Skeletal muscle cell (primary cell): ENCODE measurements around the gene RFX8.
A peak's percentile ranks its signal among the peaks of the same experiment; 100 is the strongest.

Experiments
- DNase-seq: peaks from one replicate; pipeline ENCODE4 v3.0.0-alpha.2; 2010; ENCODE audit warnings: low read depth
- H3K4me3 ChIP-seq: 2 replicates; pipeline ENCODE4 v1.5.1; 2011; ENCODE audit warnings: low read depth, mild to moderate bottlenecking, control low read depth, low read length, moderate library complexity

RFX8 gene

DNA sequence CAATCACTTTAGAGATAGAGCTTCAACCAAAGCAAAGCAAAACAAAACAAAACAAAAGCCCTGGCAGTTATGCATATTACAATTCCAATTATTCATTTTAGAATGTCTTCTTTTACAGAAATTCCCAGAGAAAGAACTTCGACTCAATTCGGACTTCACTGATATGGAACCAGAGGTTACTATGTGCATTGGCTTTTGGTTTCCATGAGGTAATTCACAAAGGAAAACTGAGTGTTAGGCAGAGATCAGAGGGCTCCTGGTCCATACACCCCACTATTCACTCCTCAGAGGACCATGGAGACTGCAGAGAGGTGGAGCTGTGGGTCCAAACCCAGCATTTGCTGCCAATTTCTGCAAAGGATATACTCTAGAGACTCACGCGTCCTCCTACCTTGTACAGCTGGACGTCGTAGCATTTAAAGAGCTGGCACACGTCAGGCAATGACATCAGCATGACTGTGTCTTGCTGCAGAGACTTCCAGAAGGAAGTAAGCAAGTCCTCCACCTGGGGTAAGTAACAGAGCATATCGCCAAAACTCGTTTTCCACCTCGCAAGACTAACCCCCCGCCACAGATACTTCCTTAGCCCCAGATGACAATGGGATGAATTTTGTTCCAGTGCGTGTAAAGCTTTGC is 56.3 kb downstream of the RFX8 start:
- DNase-seq, result no peak
- H3K4me3 ChIP-seq, result no peak overlapping the region

DNA sequence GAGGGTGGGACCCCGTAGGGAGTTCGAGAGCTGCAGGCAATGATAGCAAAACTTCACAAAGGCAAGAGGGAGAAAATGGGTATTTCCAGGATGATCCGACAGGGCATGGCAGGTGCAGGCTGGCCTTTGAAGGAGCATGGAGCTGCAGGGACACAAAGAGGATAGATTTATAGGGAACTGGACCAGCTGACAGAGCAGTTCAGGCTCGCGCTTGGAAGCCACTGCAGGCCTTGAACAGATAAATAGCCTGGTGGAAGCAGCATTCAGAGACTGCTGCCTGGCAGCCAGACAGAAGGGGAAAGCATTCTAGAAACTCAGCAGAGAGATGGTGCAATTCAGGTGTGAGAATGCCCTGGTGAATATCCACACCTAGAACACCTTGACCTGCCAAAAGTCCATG is 58.3 kb downstream of the RFX8 start:
- no peak for DNase-seq
- no peak overlapping the region for H3K4me3 ChIP-seq

DNA sequence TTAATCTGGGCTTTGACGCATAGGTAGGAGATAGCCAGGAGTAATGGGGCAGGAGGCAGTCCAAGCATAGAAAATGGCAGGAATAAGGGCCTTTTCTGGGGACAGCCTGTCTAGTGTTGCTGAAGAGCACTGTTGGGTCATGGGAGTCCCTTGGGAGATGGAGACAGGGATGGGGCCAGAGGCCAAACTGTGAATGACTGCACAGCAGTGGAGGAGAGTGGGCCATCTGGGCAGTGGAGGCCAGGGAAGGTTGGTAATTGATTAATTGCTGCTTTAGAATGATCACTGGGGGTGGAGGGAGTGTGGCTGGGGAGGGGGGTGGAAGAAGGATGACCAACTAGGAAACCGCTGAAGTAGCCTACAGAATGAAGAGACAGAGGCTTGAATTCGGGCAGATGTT is 59.0 kb downstream of the RFX8 start:
- no peak for DNase-seq
- no peak overlapping the region for H3K4me3 ChIP-seq

DNA sequence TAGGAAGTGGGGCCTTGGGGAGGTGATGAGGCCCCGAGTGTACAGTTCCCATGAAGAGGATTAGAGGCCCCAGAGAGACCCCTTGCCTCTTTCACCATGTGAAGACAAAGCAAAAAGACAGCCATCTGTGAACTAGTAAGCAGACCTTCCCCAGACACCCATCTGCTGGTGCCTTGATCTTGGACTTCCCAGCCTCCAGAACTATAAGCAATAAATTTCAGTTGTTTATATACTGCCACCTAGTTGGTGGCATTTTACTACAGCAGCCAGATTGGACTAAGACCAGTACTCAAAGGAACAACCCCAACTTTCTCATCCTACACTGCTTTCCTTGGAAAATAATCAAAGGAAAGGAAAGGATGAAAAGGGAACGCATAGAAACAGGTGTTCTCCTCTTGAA is 59.7 kb downstream of the RFX8 start:
- no peak for DNase-seq
- H3K4me3 ChIP-seq, result no peak overlapping the region

DNA sequence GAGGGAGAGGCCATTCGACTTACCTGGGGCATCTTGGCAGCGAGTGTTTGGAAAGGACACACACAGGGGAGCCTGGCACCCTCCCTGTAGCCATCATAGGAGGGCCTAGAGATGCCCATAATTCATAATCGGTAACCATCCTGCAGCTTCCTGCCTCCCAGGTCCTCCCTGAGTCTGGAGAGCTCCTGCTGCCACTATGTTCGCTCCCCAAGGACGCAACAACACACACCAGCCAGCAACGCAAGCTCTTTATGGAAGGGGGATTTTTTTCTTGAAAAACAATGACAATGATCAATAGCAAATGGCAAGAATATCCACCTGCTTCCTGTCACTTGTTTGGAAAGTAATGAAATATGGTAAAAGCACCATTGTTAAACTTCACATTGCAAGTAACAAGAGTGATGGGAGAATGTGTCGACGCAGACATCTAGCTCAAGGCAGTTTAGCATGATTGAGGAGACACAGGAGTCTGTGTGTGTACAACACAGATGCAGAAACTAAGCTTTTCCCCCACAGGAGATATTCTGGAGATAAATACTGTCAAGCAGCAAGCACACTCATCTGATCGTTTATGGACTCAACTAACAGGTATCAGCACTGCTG is 62.7 kb downstream of the RFX8 start:
- DNase-seq, result no peak

DNA sequence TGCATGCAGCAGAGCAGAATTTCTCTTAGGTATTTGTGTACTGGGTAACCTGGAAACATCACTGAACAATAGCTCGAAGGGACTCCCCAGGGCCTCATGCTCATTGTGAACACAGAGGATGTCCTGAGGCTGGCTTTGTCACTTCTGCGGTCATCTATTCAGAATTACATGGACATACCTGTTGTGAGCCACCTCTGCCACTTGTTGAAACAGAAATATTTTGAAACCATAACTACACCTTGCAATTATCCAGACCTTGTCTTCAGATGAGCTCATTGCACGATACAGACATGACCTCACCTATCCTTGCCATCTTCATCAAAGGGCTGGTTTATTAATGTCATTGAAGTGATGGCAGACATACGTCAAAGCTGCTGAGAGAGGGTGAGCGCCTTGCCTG is 64.2 kb downstream of the RFX8 start:
- H3K4me3 ChIP-seq, result no peak overlapping the region
- no peak for DNase-seq

More for the DNA sequence above, 62.7 kb downstream of the RFX8 start:
- no peak overlapping the region for H3K4me3 ChIP-seq

DNA sequence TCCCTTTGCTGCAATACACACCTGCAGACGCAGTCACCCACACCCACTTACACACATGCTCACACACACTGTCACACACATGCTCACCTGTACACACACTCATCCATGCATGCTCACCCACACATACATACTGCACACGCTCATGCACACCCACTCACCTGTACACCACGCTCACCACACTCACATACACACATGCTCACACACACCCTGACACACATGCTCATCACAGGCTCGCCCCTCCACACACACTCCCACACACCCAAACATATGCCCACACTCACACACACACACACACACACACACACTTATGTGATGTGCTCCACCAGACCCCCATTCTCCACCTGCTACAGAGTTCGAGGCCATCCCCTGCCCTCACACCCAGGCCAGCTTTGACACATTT is 64.8 kb downstream of the RFX8 start:
- no peak for DNase-seq
- no peak overlapping the region for H3K4me3 ChIP-seq

DNA sequence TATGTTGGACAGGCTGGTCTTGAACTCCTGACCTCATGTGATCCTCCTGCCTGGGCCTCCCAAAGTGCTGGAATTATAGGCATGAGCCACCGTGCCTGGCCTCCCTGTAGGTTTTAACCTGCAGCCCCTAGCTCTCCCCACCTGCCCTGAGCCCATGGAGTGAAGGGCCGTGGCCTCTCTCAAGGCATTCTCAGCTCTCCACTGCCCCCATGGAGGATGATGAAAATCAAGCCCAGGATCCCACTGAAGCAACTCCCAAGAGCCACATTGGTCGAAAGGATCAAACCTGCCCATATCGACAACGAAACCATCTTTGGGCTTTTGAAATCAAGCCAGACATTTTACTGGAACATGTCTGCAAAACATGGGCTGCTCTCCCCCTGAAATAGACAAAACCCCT is 65.2 kb downstream of the RFX8 start:
- DNase-seq, result no peak
- H3K4me3 ChIP-seq, result no peak overlapping the region

DNA sequence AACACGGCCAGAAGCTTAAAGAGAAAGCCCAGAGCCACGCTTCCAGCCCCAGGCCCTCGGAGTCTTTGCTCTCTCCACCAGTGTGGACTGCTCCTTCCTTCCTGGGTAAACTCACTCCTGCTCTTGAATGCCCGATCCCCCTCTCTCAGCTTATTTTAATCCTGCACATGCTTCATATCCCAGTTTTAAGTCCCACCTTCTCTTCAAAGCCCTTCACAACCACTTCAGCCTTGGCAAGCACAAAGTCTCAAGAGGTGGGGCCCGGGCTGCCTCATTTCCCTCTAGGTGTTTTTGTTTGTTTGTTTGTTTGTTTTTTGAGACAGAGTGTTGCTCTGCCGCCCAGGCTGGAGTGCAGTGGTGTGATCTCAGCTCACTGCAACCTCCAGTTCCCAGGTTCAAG is 66.0 kb downstream of the RFX8 start:
- no peak overlapping the region for H3K4me3 ChIP-seq
- DNase-seq, result no peak

DNA sequence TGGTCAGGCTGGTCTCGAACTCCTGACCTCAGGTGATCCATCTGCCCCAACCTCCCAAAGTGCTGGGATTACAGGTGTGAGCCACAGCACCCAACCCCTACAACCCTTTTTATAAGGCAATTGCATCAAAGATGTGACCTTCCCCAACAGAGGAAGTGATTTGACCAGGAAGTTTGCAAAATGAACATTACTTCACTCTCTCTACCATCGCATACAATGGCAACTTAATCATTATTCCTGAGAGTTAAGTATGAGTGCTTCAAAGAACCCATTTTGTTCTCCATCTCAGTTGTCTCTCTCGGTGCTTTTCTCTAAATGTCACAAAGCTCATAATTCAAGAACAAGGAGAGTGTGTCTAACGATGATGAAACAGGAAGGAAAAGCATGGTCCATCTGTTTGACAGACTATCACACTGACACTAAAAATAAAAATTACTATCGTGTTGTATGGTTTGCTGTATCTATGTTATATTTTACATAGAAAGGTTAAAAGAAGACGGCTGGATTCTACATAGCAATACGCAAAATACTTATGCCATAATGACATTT is 69.5 kb downstream of the RFX8 start:
- no peak overlapping the region for H3K4me3 ChIP-seq
- DNase-seq, result no peak

DNA sequence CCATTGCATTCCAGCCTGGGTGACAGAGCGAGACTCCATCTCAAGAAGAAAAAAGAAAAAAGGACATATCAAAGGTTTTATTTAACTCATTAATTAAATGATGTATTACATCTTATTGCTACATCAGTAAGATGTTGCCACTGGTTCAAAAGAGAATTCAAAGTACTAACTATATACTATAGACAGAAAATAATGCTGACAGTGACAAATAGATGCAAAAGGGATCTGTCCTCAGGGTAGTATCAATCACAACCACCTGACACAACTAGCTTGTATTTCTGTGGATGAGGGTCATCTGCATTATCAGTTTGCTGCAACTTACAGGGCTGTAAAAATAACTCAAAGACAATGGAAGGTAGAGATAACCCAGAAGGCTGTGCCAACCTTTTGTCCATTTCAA is 71.2 kb downstream of the RFX8 start:
- no peak overlapping the region for H3K4me3 ChIP-seq
- no peak for DNase-seq

DNA sequence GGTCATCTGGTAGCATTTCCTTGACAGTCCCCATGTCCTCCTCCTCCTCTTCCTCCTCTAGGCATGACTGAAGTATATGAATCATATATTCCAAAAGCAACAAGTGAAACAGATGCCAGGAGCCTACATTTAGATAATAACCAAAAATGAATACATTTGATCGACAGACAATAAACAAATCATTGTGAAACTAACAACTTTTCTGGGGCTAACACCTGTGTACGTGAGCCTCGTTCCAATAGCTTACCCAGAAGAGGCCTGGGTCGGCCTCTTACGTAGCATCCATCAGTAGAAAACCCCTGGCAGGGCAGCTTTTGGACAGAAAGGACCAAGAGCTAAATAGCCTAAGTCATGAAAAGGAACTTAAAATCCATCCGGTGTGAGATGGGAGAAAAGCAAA is 72.3 kb downstream of the RFX8 start:
- H3K4me3 ChIP-seq, result no peak overlapping the region
- DNase-seq, result no peak

DNA sequence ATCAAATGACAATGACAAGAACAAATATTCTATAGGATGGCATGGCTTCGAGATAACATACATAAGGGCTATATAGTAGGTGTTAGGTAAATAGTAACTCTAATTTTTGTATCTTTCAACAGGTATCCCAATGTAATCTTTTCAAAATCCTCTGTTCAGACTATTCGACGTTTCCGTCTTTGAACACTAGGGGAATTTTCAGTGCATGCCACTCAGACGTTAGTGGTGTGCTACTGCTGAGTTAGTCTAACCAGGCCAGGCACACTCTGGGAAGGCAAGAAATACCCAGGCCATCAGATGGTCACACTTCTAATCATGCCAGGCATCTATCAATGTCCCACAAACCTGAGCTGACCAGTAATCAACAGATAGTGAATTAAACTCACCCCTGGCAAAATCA is 73.0 kb downstream of the RFX8 start:
- no peak for DNase-seq
- H3K4me3 ChIP-seq, result no peak overlapping the region

DNA sequence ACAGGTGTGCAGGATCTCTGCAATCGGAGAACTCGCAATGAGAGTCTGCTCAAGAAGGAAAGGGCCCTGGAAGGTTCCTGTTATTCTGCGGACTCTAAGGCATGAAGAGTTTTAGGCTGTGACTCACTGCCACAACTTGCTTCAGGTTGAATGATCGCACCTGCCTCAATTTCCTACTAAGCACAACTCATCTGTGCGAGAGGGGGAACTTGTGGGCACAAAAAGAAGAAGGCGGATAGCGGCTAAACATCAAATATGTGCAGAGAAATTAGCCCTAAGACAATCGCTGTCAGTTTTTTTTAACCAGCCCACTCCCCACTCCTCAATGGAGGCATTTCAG is 73.6 kb downstream of the RFX8 start:
- DNase-seq, result no peak
- no peak overlapping the region for H3K4me3 ChIP-seq

DNA sequence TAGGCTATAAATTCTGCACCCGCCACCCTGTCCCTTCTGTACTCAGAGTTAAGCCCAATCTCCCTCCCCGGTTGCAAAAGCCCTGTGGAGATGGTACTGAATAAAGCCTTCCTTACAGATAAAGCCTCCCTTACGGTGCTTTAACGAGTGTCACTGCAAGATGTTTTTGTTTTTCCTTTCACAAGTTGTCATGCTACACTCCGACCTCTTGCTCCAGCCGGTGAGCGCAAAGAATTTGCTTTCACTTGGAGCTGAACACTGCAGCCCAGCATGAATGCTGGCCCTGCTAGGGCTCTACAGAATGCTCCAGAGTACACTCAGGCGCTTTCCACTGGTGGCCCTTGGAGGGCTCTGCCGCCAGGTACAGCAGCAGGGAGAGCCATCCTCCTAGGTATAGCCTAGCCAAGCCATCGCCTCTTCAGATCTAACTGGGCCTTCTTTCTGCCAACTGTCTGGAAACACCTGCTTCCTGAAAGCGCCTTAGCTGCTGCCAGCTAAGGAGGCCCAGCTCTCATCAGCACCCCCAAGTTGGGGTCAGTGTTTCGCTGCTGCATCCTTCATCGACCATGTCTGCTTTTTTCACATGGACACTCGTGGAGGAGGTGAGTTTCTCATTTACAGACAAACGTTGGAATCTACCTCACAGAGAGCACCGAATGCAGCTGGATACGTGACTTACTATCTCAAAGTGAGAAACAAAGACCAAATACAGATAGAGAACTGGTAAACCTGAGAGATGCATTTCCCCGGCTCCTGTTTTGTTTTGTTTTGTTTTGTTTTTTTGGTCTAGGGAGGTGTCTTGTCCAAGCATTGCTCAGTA is 74.2 kb downstream of the RFX8 start:
- no peak overlapping the region for H3K4me3 ChIP-seq
- no peak for DNase-seq

DNA sequence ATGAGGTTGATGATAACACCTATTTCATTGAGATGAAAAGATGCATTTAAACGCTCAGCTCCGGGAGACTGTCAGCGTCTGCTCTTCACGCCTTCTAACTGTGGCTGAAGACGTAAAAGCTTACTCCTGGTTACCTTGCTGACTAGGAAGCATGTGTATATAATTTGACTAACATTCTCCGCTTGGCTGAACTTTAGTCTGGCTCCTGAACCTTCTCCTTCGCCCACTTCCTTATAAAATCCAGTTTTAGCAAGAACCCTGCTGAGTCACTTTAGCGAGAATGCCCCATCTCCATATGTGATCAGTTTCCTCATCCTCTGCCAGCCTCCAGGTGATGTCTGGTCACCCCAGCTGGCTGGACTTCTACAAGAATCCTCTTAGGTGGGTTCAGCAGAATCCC is 74.9 kb downstream of the RFX8 start:
- H3K4me3 ChIP-seq, result no peak overlapping the region
- DNase-seq, result no peak

DNA sequence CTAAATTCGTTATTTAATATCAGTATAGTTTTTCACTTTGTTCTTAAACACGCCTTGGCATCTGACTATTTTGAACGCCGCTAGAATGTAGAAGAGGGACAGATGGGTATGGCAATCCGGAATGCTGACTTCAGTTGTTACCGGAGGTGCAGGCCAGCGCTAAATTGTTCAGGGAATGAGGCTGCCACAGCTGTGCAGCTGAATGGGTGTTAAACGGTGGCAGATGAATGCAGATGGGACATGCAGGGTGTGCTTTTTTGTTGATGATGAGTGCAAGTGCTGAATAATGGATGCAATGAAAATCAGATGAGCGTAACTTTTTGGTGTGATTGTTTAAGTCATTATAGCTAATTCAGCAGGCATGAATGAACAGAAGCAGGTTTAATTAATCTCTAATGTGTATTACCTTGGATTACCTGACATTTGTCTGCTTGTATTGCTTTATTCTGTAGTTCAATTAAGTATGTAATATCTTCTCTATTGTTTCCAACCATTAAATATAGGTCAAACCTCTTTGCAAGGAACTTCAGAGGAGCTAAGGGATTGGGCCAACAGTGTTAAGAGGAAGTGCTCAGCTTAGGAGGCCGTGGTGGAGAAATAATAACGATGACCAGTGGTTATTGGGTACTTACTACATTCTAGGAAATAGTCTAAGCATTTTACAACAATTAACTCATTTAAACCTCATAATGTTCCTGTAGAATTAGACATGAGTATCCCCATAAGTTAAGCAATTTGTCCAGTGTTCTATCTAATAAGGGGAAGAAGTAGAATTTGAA is 75.7 kb downstream of the RFX8 start:
- DNase-seq, result no peak
- no peak overlapping the region for H3K4me3 ChIP-seq

DNA sequence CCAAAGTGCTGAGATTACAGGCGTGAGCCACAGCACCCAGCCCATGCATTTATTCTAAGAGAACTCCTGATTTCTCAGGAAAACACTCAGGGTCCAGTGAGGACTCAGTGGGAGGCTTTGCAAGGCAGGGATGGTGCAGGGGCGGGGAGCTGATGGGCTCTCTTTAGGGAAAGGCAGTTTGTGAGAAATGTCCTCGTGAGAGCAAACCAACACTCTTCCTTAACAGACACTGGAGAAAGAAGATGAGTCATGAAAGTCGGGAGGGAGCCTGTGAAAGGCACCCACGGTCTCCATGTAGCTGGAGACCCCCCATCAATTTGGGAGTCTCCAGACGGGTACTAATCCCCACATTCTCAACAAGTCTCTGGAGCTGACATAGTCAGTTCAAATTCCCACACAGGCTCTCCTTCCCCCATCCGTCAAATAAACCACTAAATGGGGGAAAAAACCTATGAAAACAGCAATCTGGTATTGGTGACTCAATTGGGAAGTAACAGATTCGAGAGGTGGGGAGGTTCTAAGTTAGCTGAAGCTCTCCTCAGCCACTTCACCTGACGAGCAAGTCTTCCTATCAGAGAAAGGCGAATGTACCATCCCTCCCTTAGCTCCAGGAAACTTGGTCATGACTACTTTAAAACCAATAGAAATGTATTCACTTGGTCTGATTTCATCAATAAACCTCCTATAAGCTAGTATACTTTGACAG is 76.6 kb downstream of the RFX8 start:
- DNase-seq, result no peak

DNA sequence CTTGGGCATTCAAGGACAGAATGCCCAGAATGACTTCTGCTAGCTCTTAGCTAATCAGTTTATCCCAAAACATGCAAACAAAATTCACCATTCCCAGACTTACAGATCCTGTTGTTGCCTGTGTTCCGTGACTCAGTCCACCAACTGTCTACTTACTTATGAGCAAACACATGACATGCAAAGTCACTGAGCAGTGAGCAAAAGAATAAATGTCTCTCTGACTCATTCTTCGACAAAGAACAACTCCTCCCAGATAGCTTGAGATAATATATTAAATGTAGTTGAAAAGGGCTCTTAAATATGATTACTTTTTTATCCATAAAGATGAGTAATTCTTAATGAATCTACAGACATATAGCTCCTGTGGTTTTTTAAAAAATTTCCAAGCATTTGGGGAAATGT is 78.6 kb downstream of the RFX8 start:
- peak; percentile 80 for DNase-seq

More for the DNA sequence above, 76.6 kb downstream of the RFX8 start:
- no peak overlapping the region for H3K4me3 ChIP-seq

More for the DNA sequence above, 78.6 kb downstream of the RFX8 start:
- no peak overlapping the region for H3K4me3 ChIP-seq
